H1 (cell line): ENCODE data around the gene SNRPN. TPM values are rescaled to one million over a fixed set of nuclear protein-coding genes. Genes with fewer than 3 reads are reported as not detected.

Source experiments
- CTCF ChIA-PET: fragments of 300-600 bp; sonication (Branson Sonifier 250); formaldehyde crosslinking; loops from one replicate; lab custom pipeline; 2021; ENCODE audit not compliant: partially characterized antibody; lab: Charles Lee
- POLR2A ChIA-PET: fragments of 300-600 bp; sonication (Branson Sonifier 250); formaldehyde crosslinking; loops from one replicate; lab custom pipeline; 2021; ENCODE audit warnings: inconsistent platforms; ENCODE audit not compliant: partially characterized antibody; lab: Charles Lee
- DNase-seq, 2 experiments: peaks; one replicate each; pipeline versions ENCODE4 v3.0.0 to v3.0.0-alpha.2; 2010 to 2022; ENCODE audit warnings: low spot score in 2 of 2, low read depth in 1 of 2, mixed read lengths in 1 of 2
- FAIRE-seq: peaks from 2 replicates; lab custom pipeline; 2011; peaks lifted over from hg19 to GRCh38; lab: Jason Lieb, UNC
- H2AFZ ChIP-seq: 2 replicates; pipeline ENCODE4 v1.8.1; 2012; ENCODE audit warnings: low read length, inconsistent platforms
- H2AK5ac ChIP-seq: 2 replicates; pipeline ENCODE4 v1.6.1; 2013; ENCODE audit warnings: low read depth, low read length
- H2BK120ac ChIP-seq: replicated peaks from 2 replicates; pipeline ENCODE3; 2013; ENCODE audit warnings: low read depth, low read length, inconsistent platforms
- H2BK12ac ChIP-seq: 2 replicates; pipeline ENCODE4 v1.6.1; 2013; ENCODE audit warnings: low read depth, low read length
- H2BK15ac ChIP-seq: 2 replicates; pipeline ENCODE4 v1.6.1; 2013; ENCODE audit warnings: low read length
- H2BK20ac ChIP-seq: 2 replicates; pipeline ENCODE4 v1.6.1; 2013; ENCODE audit warnings: low read length
- H2BK5ac ChIP-seq: 2 replicates; pipeline ENCODE4 v1.6.1; 2013; ENCODE audit warnings: low read depth, low read length
- H3K14ac ChIP-seq: 2 replicates; pipeline ENCODE4 v1.6.1; 2013; ENCODE audit warnings: inconsistent platforms; ENCODE audit not compliant: insufficient read length
- H3K18ac ChIP-seq: 2 replicates; pipeline ENCODE4 v1.6.1; 2013; ENCODE audit warnings: low read length; ENCODE audit errors: extremely low read depth
- H3K23ac ChIP-seq: 2 replicates; pipeline ENCODE4 v1.6.1; 2013; ENCODE audit warnings: inconsistent platforms; ENCODE audit not compliant: insufficient read length
- H3K23me2 ChIP-seq: 2 replicates; pipeline ENCODE4 v1.6.1; 2013; ENCODE audit warnings: low read depth, low read length
- H3K27ac ChIP-seq: 2 replicates; pipeline ENCODE4 v1.6.1; 2011; ENCODE audit warnings: low read depth, low read length, inconsistent platforms
- H3K27me3 ChIP-seq, 4 experiments: replicated peaks in 1 of 4; 1 replicate in 1 of 4; 2 replicates in 3 of 4; pipeline versions ENCODE4 v1.6.1 to v1.8.1; 2011 to 2013; ENCODE audit warnings: low read length in 3 of 4, mild to moderate bottlenecking in 3 of 4, inconsistent platforms in 2 of 4, mixed read lengths in 2 of 4, moderate library complexity in 1 of 4; ENCODE audit not compliant: control insufficient read depth in 3 of 4, insufficient read depth in 3 of 4; ENCODE audit errors: extremely low read depth in 1 of 4
- H3K36me3 ChIP-seq, 4 experiments: 2 replicates each; pipeline versions ENCODE4 v1.6.1 to v1.8.1; 2011 to 2013; ENCODE audit warnings: mild to moderate bottlenecking in 4 of 4, low read length in 3 of 4, moderate library complexity in 2 of 4, control low read depth in 1 of 4, inconsistent platforms in 1 of 4; ENCODE audit not compliant: insufficient read depth in 4 of 4, control insufficient read depth in 2 of 4
- H3K4ac ChIP-seq: replicated peaks from 2 replicates; pipeline ENCODE3; 2013; ENCODE audit warnings: low read length, low read depth, mixed read lengths, inconsistent platforms; ENCODE audit not compliant: insufficient read length
- H3K4me1 ChIP-seq, 4 experiments: replicated peaks in 1 of 4; 1 replicate in 1 of 4; 2 replicates in 3 of 4; pipeline versions ENCODE4 v1.6.1 to v1.8.1; 2011 to 2013; ENCODE audit warnings: low read length in 3 of 4, inconsistent platforms in 2 of 4, mixed read lengths in 1 of 4; ENCODE audit not compliant: insufficient read depth in 4 of 4, control insufficient read depth in 3 of 4
- H3K4me2 ChIP-seq, 2 experiments: 2 replicates each; pipeline versions ENCODE4 v1.6.1 to v1.8.1; 2011 to 2013; ENCODE audit warnings: low read depth in 2 of 2, low read length in 2 of 2, control low read depth in 1 of 2, inconsistent platforms in 1 of 2, mild to moderate bottlenecking in 1 of 2; ENCODE audit not compliant: insufficient read depth in 1 of 2
- H3K4me3 ChIP-seq, 4 experiments: fragments of 200-600, 300-600 bp in 1 of 4; sonication (generic), shearing (Covaris generic), sonication (Bioruptor Twin) in 1 of 4; 2 replicates each; pipeline versions ENCODE4 v1.5.1 to v1.8.1; 2011 to 2016; ENCODE audit warnings: low read length in 4 of 4, low read depth in 3 of 4, control low read depth in 2 of 4, inconsistent platforms in 2 of 4, mild to moderate bottlenecking in 2 of 4, mixed read lengths in 1 of 4, moderate library complexity in 1 of 4; ENCODE audit not compliant: insufficient read depth in 2 of 4; ENCODE audit errors: extremely low read depth in 1 of 4
- H3K56ac ChIP-seq: replicated peaks from 2 replicates; pipeline ENCODE3; 2013; ENCODE audit warnings: low read depth, mild to moderate bottlenecking, mixed read lengths, low read length, inconsistent platforms; ENCODE audit not compliant: insufficient read length
- H3K79me1 ChIP-seq: 2 replicates; pipeline ENCODE4 v1.6.1; 2013; ENCODE audit warnings: low read depth, low read length, control low read depth
- H3K79me2 ChIP-seq, 2 experiments: 2 replicates each; pipeline versions ENCODE4 v1.6.1 to v1.8.1; 2012 to 2013; ENCODE audit warnings: low read length in 2 of 2, mild to moderate bottlenecking in 2 of 2, inconsistent platforms in 1 of 2; ENCODE audit not compliant: insufficient read depth in 2 of 2, control insufficient read depth in 1 of 2
- H3K9ac ChIP-seq, 4 experiments: replicated peaks in 1 of 4; 1 replicate in 1 of 4; 2 replicates in 3 of 4; pipeline versions ENCODE4 v1.6.1 to v1.8.1; 2011 to 2013; ENCODE audit warnings: low read depth in 3 of 4, low read length in 3 of 4, control low read depth in 2 of 4, mild to moderate bottlenecking in 2 of 4, moderate library complexity in 2 of 4, inconsistent platforms in 1 of 4; ENCODE audit errors: extremely low read depth in 1 of 4
- H3K9me3 ChIP-seq, 2 experiments: 2 replicates each; pipeline versions ENCODE4 v1.6.1 to v1.8.1; 2012 to 2013; ENCODE audit warnings: mild to moderate bottlenecking in 2 of 2, moderate library complexity in 2 of 2, control low read depth in 1 of 2, inconsistent platforms in 1 of 2, low read depth in 1 of 2, low read length in 1 of 2, mixed read lengths in 1 of 2; ENCODE audit not compliant: insufficient read depth in 2 of 2
- H4K20me1 ChIP-seq, 2 experiments: replicated peaks in 1 of 2; 2 replicates each; pipeline versions ENCODE3 to v1.8.1; 2011 to 2013; ENCODE audit warnings: inconsistent platforms in 2 of 2, low read length in 2 of 2, mild to moderate bottlenecking in 1 of 2; ENCODE audit not compliant: insufficient read depth in 2 of 2, control insufficient read depth in 1 of 2
- H4K5ac ChIP-seq: 2 replicates; pipeline ENCODE4 v1.6.1; 2013; ENCODE audit warnings: low read length, low read depth, mixed read lengths, inconsistent platforms; ENCODE audit not compliant: insufficient read length
- H4K8ac ChIP-seq: 2 replicates; pipeline ENCODE4 v1.8.0; 2013; ENCODE audit warnings: mild to moderate bottlenecking, moderate library complexity, low read length, inconsistent platforms; ENCODE audit not compliant: insufficient read depth; ENCODE audit errors: extremely low read depth
- H4K91ac ChIP-seq: replicated peaks from 2 replicates; pipeline ENCODE3; 2013; ENCODE audit warnings: low read length, mixed read lengths, inconsistent platforms; ENCODE audit not compliant: insufficient read length
- KDM4A ChIP-seq: IDR thresholded peaks from one replicate; pipeline ENCODE4 v1.7.1; 2012; ENCODE audit warnings: low read depth, mild to moderate bottlenecking, moderate library complexity, low read length, inconsistent platforms; ENCODE audit not compliant: severe bottlenecking
- POLR2A ChIP-seq, 2 experiments: IDR thresholded peaks; 1 replicate in 1 of 2; 2 replicates in 1 of 2; pipeline ENCODE4 v1.6.1; 2011; ENCODE audit warnings: low read depth in 2 of 2, low read length in 2 of 2, mild to moderate bottlenecking in 2 of 2; ENCODE audit errors: control extremely low read depth in 1 of 2
- WGBS, 2 experiments: shearing (Covaris generic) in 1 of 2; methylation state at CpG; one replicate each; pipeline versions ENCODE4 v1.1.6 to v1.1.7; 2013 to 2015; ENCODE audit warnings: low lambda C conversion rate in 2 of 2, mixed read lengths in 2 of 2, inconsistent platforms in 1 of 2, low coverage in 1 of 2, missing lambda C conversion rate in 1 of 2; ENCODE audit not compliant: insufficient replicate concordance in 2 of 2, insufficient coverage in 1 of 2, insufficient read length in 1 of 2; ENCODE audit errors: extremely low coverage in 1 of 2, missing lambda C conversion rate in 1 of 2; 5-methylcytosine and 5-hydroxymethylcytosine counted together
- polyA plus RNA-seq, 7 experiments: library from polyadenylated mRNA; depleted of rRNA in 3 of 7; stranded (reverse) in 5 of 7; unstranded in 2 of 7; fragments of >200 nt in 5 of 7; fragments of 200-250 nt in 2 of 7; gene quantifications; 1 replicate in 5 of 7; 2 replicates in 1 of 7; 4 replicates in 1 of 7; pipeline versions ENCODE4 v1.2.1 to v1.2.3, GENCODE V29; 2011 to 2013; ENCODE audit warnings: missing spikeins in 2 of 7, mixed read lengths in 2 of 7
- total RNA-seq: library from RNA; stranded (reverse); fragmentation: NEBNext Ultra II Directional; extraction: Animal tissue kit (Norgen Biotek cat#: 25700); gene quantifications from 2 replicates; pipeline ENCODE4 v1.2.1, GENCODE V29; 2021

SNRPN gene
- total and polyA plus RNA-seq, 2 of the 8 experiments (the other 6 are each of a cell fraction or from before 2014, with no cell fraction given) = 905 to 1,396 TPM

GRCh38 chr15:24985224-24985623 is 30.4 kb downstream of the SNRPN start:
- no peak overlapping the region for H3K56ac ChIP-seq
- no peak overlapping the region for H2BK15ac ChIP-seq
- no peak overlapping the region for H3K18ac ChIP-seq
- ChIA-PET CTCF (no interaction called here), POLR2A (interaction anchor here (0.9 to 1.9 kb wide), 4 partner anchors 8 to 20 kb away, joined by 3 to 10 read pairs (median 5); no protein-coding TSS in a partner anchor)
- no peak overlapping the region for H2AK5ac ChIP-seq
- no peak overlapping the region for H2BK120ac ChIP-seq
- no peak overlapping the region for H3K14ac ChIP-seq
- H4K5ac ChIP-seq = peak overlapping the region; percentile 58
- H2BK12ac ChIP-seq = no peak overlapping the region
- H3K27ac ChIP-seq = no peak overlapping the region
- no peak overlapping the region for H3K9ac ChIP-seq
- H3K27me3 ChIP-seq = no peaks in the 10 kb centered on the region
- TF ChIP-seq POLR2A (IDR thresholded peaks at IDR 0.05; ENCODE audit: control extremely low read depth in 1 of 2, low read depth in 2 of 2, low read length in 2 of 2) (0 out of 3 replicates have a peak, but pooled peaks of 1 of the 2 experiments have one; percentile 18), KDM4A (no peak)
- no peaks in the 10 kb centered on the region for H3K79me1 ChIP-seq
- H4K91ac ChIP-seq = no peak overlapping the region
- no peak overlapping the region for H3K4me2 ChIP-seq
- no peak overlapping the region for H2BK5ac ChIP-seq
- no peak overlapping the region for H3K4ac ChIP-seq
- DNase-seq (no peak), FAIRE-seq (no peak)
- H4K20me1 ChIP-seq = peaks cover 10 to 12% of the 10 kb centered on the region in 2 experiments
- no peak overlapping the region for H2BK20ac ChIP-seq
- H3K4me3 ChIP-seq = no peak overlapping the region
- no peaks in the 10 kb centered on the region for H3K23me2 ChIP-seq
- H2AFZ ChIP-seq = no peak overlapping the region
- no peaks in the 10 kb centered on the region for H3K4me1 ChIP-seq
- no peak overlapping the region for H3K23ac ChIP-seq
- H3K79me2 ChIP-seq = peaks cover 0 to 99% of the 10 kb centered on the region in 2 experiments; a peak in 3 of 4 replicates
- H4K8ac ChIP-seq = no peak overlapping the region
- 92% methylated on average over 7 of the region's 7 CpGs; no CpG with 5 or more reads in 1 of the 2 experiments for WGBS, 2 experiments
- peaks cover 0 to 7% of the 10 kb centered on the region in 2 experiments; a peak in 1 of 4 replicates for H3K9me3 ChIP-seq
- H3K36me3 ChIP-seq = peaks cover 3 to 81% (median 35%) of the 10 kb centered on the region in 4 experiments
